Ascending aorta (tissue), 2 donors: Measurements from ENCODE around the gene NEURL3. TPM values are rescaled to one million over a fixed set of nuclear protein-coding genes. Genes with fewer than 3 reads are reported as not detected.
A peak's percentile ranks its signal among the peaks of the same experiment; 100 is the strongest.

Source experiments
- DNase-seq, 2 donors: peaks; one replicate each; pipeline ENCODE4 v3.0.0-alpha.2; 2019; ENCODE audit warnings: low spot score in 2 of 2
- H3K27ac ChIP-seq, 2 donors: fragments of 200-600 bp; sonication (generic); one replicate each; pipeline ENCODE4 v1.5.1; 2016 to 2017; ENCODE audit warnings: mild to moderate bottlenecking in 1 of 2
- H3K27me3 ChIP-seq: fragments of 200-600 bp; sonication (generic); one replicate; pipeline ENCODE4 v1.5.1; 2017
- H3K36me3 ChIP-seq, 2 donors: fragments of 200-600 bp; sonication (generic); one replicate each; pipeline ENCODE4 v1.5.1; 2016
- H3K4me1 ChIP-seq, 2 donors: fragments of 200-600 bp; sonication (generic); one replicate each; pipeline ENCODE4 v1.5.1; 2016 to 2017; ENCODE audit warnings: mild to moderate bottlenecking in 1 of 2
- H3K4me3 ChIP-seq, 2 donors: fragments of 200-600 bp; sonication (generic); one replicate each; pipeline ENCODE4 v1.5.1; 2016 to 2017; ENCODE audit warnings: mild to moderate bottlenecking in 1 of 2
- H3K9me3 ChIP-seq, 2 donors: fragments of 200-600 bp; sonication (generic); one replicate each; pipeline ENCODE4 v1.5.1; 2016
- intact Hi-C: fragments of 100-400 bp; cut with DNase I; formaldehyde crosslinking; loops from one replicate; pipeline ENCODE4 v1.15.1; 2023
- total RNA-seq: library from RNA; depleted of rRNA; stranded (reverse); fragments of >200 nt; gene quantifications from one replicate; pipeline ENCODE4 v1.1.0, GENCODE V29; 2016
- TF ChIP-seq, protein P1 (sequence below), 3 experiments: fragments of 200-600 bp in 2 of 3; fragments of 450-650 bp in 1 of 3; sonication (generic) in 2 of 3; IDR thresholded peaks; one replicate each; pipeline ENCODE4 v1.5.1; 2016 to 2019; ENCODE audit warnings: antibody characterized with exemption in 3 of 3, mild to moderate bottlenecking in 1 of 3, moderate library complexity in 1 of 3

Gene NEURL3
- total RNA-seq, 1 donor from 2014 or later = not detected

DNA sequence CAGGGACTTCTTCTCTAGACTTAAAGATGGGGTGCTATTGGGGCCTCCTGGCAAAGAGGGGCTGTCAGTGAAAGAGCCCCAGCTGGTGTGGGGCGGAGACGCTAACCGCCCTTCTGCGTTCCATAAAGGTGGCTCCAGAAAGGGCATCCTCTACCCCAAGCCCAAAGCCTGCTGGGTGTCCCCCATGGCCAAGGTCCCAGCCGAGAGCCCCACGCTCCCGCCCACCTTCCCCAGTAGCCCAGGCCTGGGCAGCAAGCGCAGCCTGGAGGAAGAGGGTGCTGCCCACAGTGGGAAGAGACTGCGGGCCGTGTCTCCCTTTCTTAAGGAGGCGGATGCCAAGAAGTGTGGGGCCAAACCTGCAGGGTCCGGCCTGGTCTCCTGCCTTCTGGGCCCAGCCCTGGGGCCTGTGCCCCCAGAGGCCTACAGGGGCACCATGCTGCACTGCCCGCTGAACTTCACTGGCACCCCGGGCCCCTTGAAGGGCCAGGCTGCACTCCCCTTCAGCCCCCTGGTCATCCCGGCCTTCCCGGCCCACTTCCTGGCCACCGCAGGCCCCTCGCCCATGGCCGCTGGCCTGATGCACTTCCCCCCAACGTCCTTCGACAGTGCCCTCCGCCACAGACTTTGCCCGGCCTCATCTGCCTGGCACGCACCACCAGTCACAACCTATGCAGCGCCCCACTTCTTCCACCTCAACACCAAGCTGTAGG lies 46.6 kb upstream of the NEURL3 start:
- intact Hi-C loops = no loop called here
- Histone ChIP-seq H3K4me1 (peaks cover 7 to 25% of the 10 kb centered on the region in 2 donors), H3K9me3 (no peaks in the 10 kb centered on the region), H3K27ac (peak overlapping the region in 1 of 2 donors; percentile 21), H3K4me3 (no peak overlapping the region), H3K27me3 (no peaks in the 10 kb centered on the region), H3K36me3 (peaks cover 43 to 57% of the 10 kb centered on the region in 2 donors)
- TF ChIP-seq, protein P1, sequence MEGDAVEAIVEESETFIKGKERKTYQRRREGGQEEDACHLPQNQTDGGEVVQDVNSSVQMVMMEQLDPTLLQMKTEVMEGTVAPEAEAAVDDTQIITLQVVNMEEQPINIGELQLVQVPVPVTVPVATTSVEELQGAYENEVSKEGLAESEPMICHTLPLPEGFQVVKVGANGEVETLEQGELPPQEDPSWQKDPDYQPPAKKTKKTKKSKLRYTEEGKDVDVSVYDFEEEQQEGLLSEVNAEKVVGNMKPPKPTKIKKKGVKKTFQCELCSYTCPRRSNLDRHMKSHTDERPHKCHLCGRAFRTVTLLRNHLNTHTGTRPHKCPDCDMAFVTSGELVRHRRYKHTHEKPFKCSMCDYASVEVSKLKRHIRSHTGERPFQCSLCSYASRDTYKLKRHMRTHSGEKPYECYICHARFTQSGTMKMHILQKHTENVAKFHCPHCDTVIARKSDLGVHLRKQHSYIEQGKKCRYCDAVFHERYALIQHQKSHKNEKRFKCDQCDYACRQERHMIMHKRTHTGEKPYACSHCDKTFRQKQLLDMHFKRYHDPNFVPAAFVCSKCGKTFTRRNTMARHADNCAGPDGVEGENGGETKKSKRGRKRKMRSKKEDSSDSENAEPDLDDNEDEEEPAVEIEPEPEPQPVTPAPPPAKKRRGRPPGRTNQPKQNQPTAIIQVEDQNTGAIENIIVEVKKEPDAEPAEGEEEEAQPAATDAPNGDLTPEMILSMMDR (IDR thresholded peaks at IDR 0.05) = no peak
- DNase-seq = peak in 1 of 2 donors; percentile 61

GRCh38 chr2:96550787-96551604 lies 45.8 kb upstream of the NEURL3 start:
- no peaks in the 10 kb centered on the region for H3K9me3 ChIP-seq
- intact Hi-C loops = no loop called here
- H3K36me3 ChIP-seq = peaks cover 48 to 65% of the 10 kb centered on the region in 2 donors
- no peaks in the 10 kb centered on the region for H3K27me3 ChIP-seq
- no peak overlapping the region for H3K4me3 ChIP-seq
- TF ChIP-seq, protein P1 (IDR thresholded peaks at IDR 0.05) = no peak
- DNase-seq = peak in 1 of 2 donors; percentile 58
- H3K27ac ChIP-seq = no peak overlapping the region
- H3K4me1 ChIP-seq = peaks cover 14 to 30% of the 10 kb centered on the region in 2 donors

GRCh38 chr2:96549967-96550786 lies 45.0 kb upstream of the NEURL3 start:
- no peak overlapping the region for H3K4me3 ChIP-seq
- H3K27me3 ChIP-seq = no peaks in the 10 kb centered on the region
- peak in 1 of 2 donors; percentile 67 for DNase-seq
- H3K9me3 ChIP-seq = no peaks in the 10 kb centered on the region
- TF ChIP-seq, protein P1 (IDR thresholded peaks at IDR 0.05) = peak in 2 of 3 experiments; percentile 27 to 46
- peaks cover 16 to 32% of the 10 kb centered on the region in 2 donors for H3K4me1 ChIP-seq
- H3K36me3 ChIP-seq = peaks cover 54 to 71% of the 10 kb centered on the region in 2 donors
- H3K27ac ChIP-seq = peak overlapping the region; percentile 50 to 59
- intact Hi-C loops = no loop called here

DNA sequence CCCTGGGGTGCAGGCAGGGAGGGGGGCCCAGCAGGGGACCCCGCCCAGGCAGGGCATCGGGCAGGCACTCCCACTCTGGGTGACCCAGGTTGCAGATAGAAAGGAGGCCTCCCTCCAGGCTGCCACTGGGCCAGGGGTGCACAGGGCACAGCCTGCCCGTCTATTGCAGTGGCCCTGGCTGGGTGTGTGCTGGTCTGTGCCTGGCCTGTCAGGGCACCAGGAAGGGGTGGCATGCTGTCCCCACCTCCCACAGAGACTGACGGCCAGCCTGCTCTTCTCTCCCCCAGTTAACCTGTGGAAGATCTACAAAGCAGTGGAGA lies 44.3 kb upstream of the NEURL3 start:
- intact Hi-C loops = no loop called here
- DNase-seq = peak in 1 of 2 donors; percentile 60
- peaks cover 16 to 33% of the 10 kb centered on the region in 2 donors for H3K4me1 ChIP-seq
- TF ChIP-seq, protein P1 (IDR thresholded peaks at IDR 0.05) = no peak
- no peaks in the 10 kb centered on the region for H3K27me3 ChIP-seq
- H3K9me3 ChIP-seq = no peaks in the 10 kb centered on the region
- H3K36me3 ChIP-seq = peaks cover 55 to 72% of the 10 kb centered on the region in 2 donors
- H3K27ac ChIP-seq = peak overlapping the region; percentile 50 to 59
- no peak overlapping the region for H3K4me3 ChIP-seq
